Endothelial cell of umbilical vein (primary cell): ENCODE data around the gene STON2. TPM values are rescaled to one million over a fixed set of nuclear protein-coding genes. Genes with fewer than 3 reads are reported as not detected.

ENCODE experiments used
- BruUV-seq: library from RNA; stranded (reverse); fragments of 400-500 nt; replicated peaks from 2 replicates; lab custom pipeline; 2021; lab: Mats Ljungman, UMichigan
- CTCF ChIA-PET: fragments of 300-600, 350-600 bp; sonication (Branson Sonifier 250); formaldehyde crosslinking; loops from one replicate; lab custom pipeline; 2021; ENCODE audit warnings: antibody characterized with exemption, inconsistent platforms; lab: Charles Lee
- POLR2A ChIA-PET: fragments of 300-600, 350-600 bp; sonication (Branson Sonifier 250); formaldehyde crosslinking; loops from one replicate; lab custom pipeline; 2021; ENCODE audit warnings: antibody characterized with exemption, inconsistent platforms; lab: Charles Lee
- DNase-seq: peaks from one replicate; pipeline ENCODE4 v3.0.0-alpha.2; 2011; ENCODE audit warnings: low read depth, low spot score
- FAIRE-seq: peaks from 2 replicates; lab custom pipeline; 2011; peaks lifted over from hg19 to GRCh38; lab: Jason Lieb, UNC
- H2AFZ ChIP-seq: 2 replicates; pipeline ENCODE4 v1.6.0; 2012; ENCODE audit warnings: low read depth, low read length, control low read depth, inconsistent platforms
- H3K27ac ChIP-seq: 2 replicates; pipeline ENCODE4 v1.5.1; 2011; ENCODE audit warnings: low read depth, mild to moderate bottlenecking, control low read depth, low read length, moderate library complexity; ENCODE audit not compliant: insufficient read depth
- H3K27me3 ChIP-seq, 2 experiments: 2 replicates each; pipeline versions ENCODE4 v1.6.0 to v1.6.1; 2011; ENCODE audit warnings: low read length in 2 of 2, mixed read lengths in 1 of 2; ENCODE audit not compliant: control insufficient read depth in 2 of 2, insufficient read depth in 2 of 2
- H3K36me3 ChIP-seq, 2 experiments: 2 replicates in 1 of 2; 3 replicates in 1 of 2; pipeline ENCODE4 v1.5.1; 2011; ENCODE audit warnings: low read length in 2 of 2, mild to moderate bottlenecking in 1 of 2, moderate library complexity in 1 of 2; ENCODE audit not compliant: control insufficient read depth in 2 of 2, insufficient read depth in 2 of 2; ENCODE audit errors: extremely low read depth in 1 of 2
- H3K4me1 ChIP-seq: 3 replicates; pipeline ENCODE4 v1.5.1; 2011; ENCODE audit warnings: mild to moderate bottlenecking, low read length; ENCODE audit not compliant: control insufficient read depth, insufficient read depth; ENCODE audit errors: extremely low read depth
- H3K4me2 ChIP-seq: 2 replicates; pipeline ENCODE4 v1.6.1; 2011; ENCODE audit warnings: low read length, control low read depth, mixed read lengths; ENCODE audit not compliant: insufficient read depth
- H3K4me3 ChIP-seq, 3 experiments: fragments of 200-600 bp in 1 of 3; sonication (generic), shearing (Covaris generic) in 1 of 3; replicated peaks in 1 of 3; 2 replicates each; pipeline ENCODE4 v1.5.1; 2011 to 2016; ENCODE audit warnings: control low read depth in 3 of 3, low read length in 3 of 3, mild to moderate bottlenecking in 2 of 3, inconsistent platforms in 1 of 3, low read depth in 1 of 3, moderate library complexity in 1 of 3; ENCODE audit not compliant: insufficient read depth in 1 of 3
- H3K79me2 ChIP-seq: 2 replicates; pipeline ENCODE4 v1.6.0; 2012; ENCODE audit warnings: low read length, inconsistent platforms; ENCODE audit not compliant: control insufficient read depth, insufficient read depth
- H3K9ac ChIP-seq: replicated peaks from 2 replicates; pipeline ENCODE3; 2011; ENCODE audit warnings: low read length, control low read depth; ENCODE audit not compliant: insufficient read depth; ENCODE audit errors: extremely low read depth
- H3K9me1 ChIP-seq: replicated peaks from 3 replicates; pipeline ENCODE4 v1.6.0; 2011; ENCODE audit warnings: mild to moderate bottlenecking, low read length; ENCODE audit not compliant: control insufficient read depth, insufficient read depth; ENCODE audit errors: extremely low read depth
- H3K9me3 ChIP-seq: replicated peaks from 2 replicates; pipeline ENCODE4 v1.5.1; 2012; ENCODE audit warnings: low read length, inconsistent platforms; ENCODE audit not compliant: control insufficient read depth, insufficient read depth
- H4K20me1 ChIP-seq: replicated peaks from 2 replicates; pipeline ENCODE3; 2011; ENCODE audit warnings: mild to moderate bottlenecking, low read length; ENCODE audit not compliant: control insufficient read depth, insufficient read depth; ENCODE audit errors: extremely low read depth
- CTCF ChIP-seq, 2 donors: IDR thresholded peaks; 1 replicate in 1 of 2; 2 replicates in 1 of 2; pipeline ENCODE4 v1.5.1; 2011; ENCODE audit warnings: low read length in 2 of 2, mild to moderate bottlenecking in 2 of 2, moderate library complexity in 2 of 2, control low read depth in 1 of 2, inconsistent platforms in 1 of 2, low read depth in 1 of 2; ENCODE audit not compliant: insufficient read depth in 1 of 2; ENCODE audit errors: extremely low read depth in 1 of 2
- EZH2 ChIP-seq: IDR thresholded peaks from 2 replicates; pipeline ENCODE4 v1.6.1; 2012; ENCODE audit warnings: borderline replicate concordance, low read depth, mild to moderate bottlenecking, moderate library complexity, low read length, inconsistent platforms; ENCODE audit not compliant: severe bottlenecking
- FOS ChIP-seq: IDR thresholded peaks from 2 replicates; pipeline ENCODE4 v1.6.1; 2011; ENCODE audit warnings: mild to moderate bottlenecking, low read length, moderate library complexity, borderline replicate concordance; ENCODE audit not compliant: insufficient read depth
- GATA2 ChIP-seq: IDR thresholded peaks from 2 replicates; pipeline ENCODE4 v1.7.0; 2011; ENCODE audit warnings: low read depth, mild to moderate bottlenecking, moderate library complexity, mixed read lengths, low read length; ENCODE audit not compliant: insufficient read length, insufficient read depth
- JUN ChIP-seq: IDR thresholded peaks from 2 replicates; pipeline ENCODE4 v1.6.1; 2011; ENCODE audit warnings: borderline replicate concordance, low read depth; ENCODE audit not compliant: insufficient read length, insufficient read depth
- MYC ChIP-seq: IDR thresholded peaks from one replicate; pipeline ENCODE4 v1.6.1; 2011; ENCODE audit warnings: mild to moderate bottlenecking, low read depth, low read length
- POLR2A ChIP-seq: IDR thresholded peaks from 2 replicates; pipeline ENCODE4 v1.6.1; 2012; ENCODE audit warnings: low read depth, mild to moderate bottlenecking, control low read depth, low read length
- POLR2AphosphoS5 ChIP-seq: IDR thresholded peaks from 2 replicates; pipeline ENCODE4 v1.6.1; 2012; ENCODE audit warnings: low read depth, mild to moderate bottlenecking, control low read depth, low read length, moderate library complexity; ENCODE audit not compliant: insufficient read depth
- dilution Hi-C: fragments of 300-500 bp; cut with MboI; formaldehyde crosslinking; loops from one replicate; pipeline ENCODE4 v1.15.0; 2019; ENCODE audit warnings: low sequenced_read_pairs; ENCODE audit not compliant: extremely low pct_ligation_motif_present
- intact Hi-C: fragments of 100-400 bp; cut with micrococcal nuclease; formaldehyde crosslinking; loops from one replicate; pipeline ENCODE4 v1.10.0; 2022
- polyA plus RNA-seq, 4 experiments: library from polyadenylated mRNA; depleted of rRNA in 3 of 4; stranded (reverse) in 3 of 4; unstranded in 1 of 4; fragments of >200 nt; gene quantifications; 2 replicates each; pipeline versions ENCODE4 v1.2.1 to v1.2.3, GENCODE V29; 2011 to 2012; ENCODE audit warnings: missing spikeins in 1 of 4
- total RNA-seq: library from RNA; stranded (reverse); gene quantifications from 2 replicates; pipeline ENCODE4 v1.2.3, GENCODE V29; 2021
- TF ChIP-seq, protein P1 (sequence below): IDR thresholded peaks from 2 replicates; pipeline ENCODE4 v1.6.1; 2011; ENCODE audit not compliant: insufficient read depth, insufficient read length

Gene STON2
- total and polyA plus RNA-seq, 2 donors (not counting 3 experiments of a cell fraction or from before 2014, with no cell fraction given): not detected

DNA sequence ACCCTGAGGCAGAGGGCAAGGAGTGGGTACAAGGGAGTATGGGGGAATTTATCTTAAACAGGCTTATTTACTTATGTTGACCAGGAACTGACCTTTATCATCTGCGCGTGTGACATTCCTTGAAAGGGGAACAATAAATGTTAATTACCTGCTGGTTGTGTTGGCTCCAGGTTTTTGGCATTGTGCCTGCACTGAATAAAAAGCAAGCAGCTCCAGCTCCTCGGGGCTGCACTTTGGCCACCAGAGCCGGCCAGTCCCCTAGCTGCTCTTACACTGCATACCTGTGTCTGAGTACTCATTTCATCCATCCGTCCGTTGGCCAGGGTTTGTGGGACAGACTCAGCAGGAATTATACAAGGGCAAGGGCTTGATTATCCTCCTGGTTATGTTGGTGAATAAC, 110.6 kb downstream of the STON2 start:
- Histone ChIP-seq H3K4me1 (no peaks in the 10 kb centered on the region), H3K27ac (no peak overlapping the region), H3K9ac (no peak overlapping the region), H3K27me3 (no peaks in the 10 kb centered on the region), H3K36me3 (no peaks in the 10 kb centered on the region), H3K4me3 (no peak overlapping the region), H3K9me1 (no peaks in the 10 kb centered on the region), H3K4me2 (no peak overlapping the region), H2AFZ (no peak overlapping the region), H3K79me2 (no peaks in the 10 kb centered on the region), H4K20me1 (no peaks in the 10 kb centered on the region), H3K9me3 (no peaks in the 10 kb centered on the region)
- no peak for TF ChIP-seq CTCF (IDR thresholded peaks at IDR 0.05; ENCODE audit: extremely low read depth in 1 of 2, insufficient read depth in 1 of 2, low read depth in 1 of 2, low read length in 2 of 2)
- TF ChIP-seq FOS: no peak
- no peak for TF ChIP-seq MYC
- TF ChIP-seq EZH2: no peak
- TF ChIP-seq, protein P1, sequence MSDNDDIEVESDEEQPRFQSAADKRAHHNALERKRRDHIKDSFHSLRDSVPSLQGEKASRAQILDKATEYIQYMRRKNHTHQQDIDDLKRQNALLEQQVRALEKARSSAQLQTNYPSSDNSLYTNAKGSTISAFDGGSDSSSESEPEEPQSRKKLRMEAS: no peak
- TF ChIP-seq POLR2A: no peak
- no peak for TF ChIP-seq JUN
- TF ChIP-seq POLR2AphosphoS5: no peak
- no peak for TF ChIP-seq GATA2
- CTCF ChIA-PET: no interaction called here
- no peak for FAIRE-seq
- no peak for DNase-seq
- dilution Hi-C loops (no loop called here), intact Hi-C loops (no loop called here)
- POLR2A ChIA-PET: no interaction called here
- no TSS peak for BruUV-seq
